ENCODE data around the gene UBL4A. TPM values are rescaled to one million over a fixed set of nuclear protein-coding genes. Genes with fewer than 3 reads are reported as not detected.
A peak's percentile ranks its signal among the peaks of the same experiment; 100 is the strongest.

Gene UBL4A
- total RNA-seq, 1 donor from 2014 or later: 18.3 TPM

GRCh38 chrX:154484255-154485149 lies 1.9 kb downstream of the UBL4A start:
- DNase-seq (ENCODE audit: low spot score) (no peak), ATAC-seq (no peak)

GRCh38 chrX:154483325-154483724 lies 3.1 kb downstream of the UBL4A start:
- ATAC-seq (no peak), DNase-seq (ENCODE audit: low spot score) (no peak)

GRCh38 chrX:154482786-154483185 lies 3.6 kb downstream of the UBL4A start:
- no peak for ATAC-seq
- DNase-seq (ENCODE audit: low spot score): no peak

GRCh38 chrX:154481911-154482601 lies 4.4 kb downstream of the UBL4A start:
- DNase-seq (ENCODE audit: low spot score) (no peak), ATAC-seq (no peak)

DNA sequence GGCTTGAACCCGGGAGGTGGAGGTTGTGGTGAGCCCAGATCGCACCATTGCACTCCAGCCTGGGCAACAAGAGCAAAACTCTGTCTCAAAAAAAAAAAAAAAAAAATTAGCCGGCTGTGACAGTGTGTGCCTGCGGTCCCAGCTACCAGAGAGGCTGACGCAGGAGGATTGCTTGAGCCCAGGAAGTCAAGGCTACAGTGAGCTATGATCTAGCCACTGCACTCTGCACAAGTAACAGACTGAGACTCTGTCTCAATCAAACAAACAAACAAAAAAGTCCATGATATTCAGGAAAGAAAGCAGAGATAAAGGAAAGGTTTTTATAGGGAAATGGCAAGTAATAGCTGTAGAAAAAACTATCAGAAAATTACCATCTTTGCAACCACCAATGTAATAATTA lies 5.2 kb downstream of the UBL4A start:
- no peak for ATAC-seq
- DNase-seq (ENCODE audit: low spot score): no peak

- ATAC-seq (peak; percentile 97), DNase-seq (ENCODE audit: low spot score) (peak; percentile 94)
These were observed 7.4 kb downstream of the UBL4A start, which contains the start of gene LAGE3 for GRCh38 chrX:154478728-154479622. LAGE3 (minus strand) TSS chrX:154479281; CDS start chrX:154478915, 366 bp downstream.

DNA sequence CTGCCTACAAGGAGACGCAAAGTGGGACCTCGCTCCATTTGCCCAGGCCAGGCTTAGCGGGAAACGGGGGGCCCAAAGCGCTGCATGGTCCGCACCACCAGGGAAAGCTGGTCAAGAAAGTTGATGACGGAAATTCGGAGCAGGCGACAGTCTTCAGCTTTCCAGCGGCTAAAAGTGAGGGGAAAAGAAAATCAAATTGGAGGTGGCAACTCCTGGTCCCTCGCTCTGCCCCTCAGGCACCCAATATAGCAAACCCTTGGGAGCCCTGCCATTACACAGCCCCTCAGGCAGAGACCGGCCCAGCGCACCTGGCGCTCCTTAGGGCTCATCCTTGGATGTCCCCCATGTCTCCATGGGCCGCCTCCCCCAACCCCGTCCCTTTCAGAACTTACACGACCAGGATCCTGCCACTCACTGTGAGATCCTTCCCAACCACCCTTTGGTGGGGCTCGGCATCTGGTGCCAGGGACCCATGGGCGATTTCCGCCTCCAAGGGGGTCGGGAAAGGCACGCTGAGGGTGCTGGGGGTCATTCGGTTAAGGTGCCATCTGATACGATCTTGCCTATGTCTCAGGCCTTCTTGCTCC lies 8.4 kb downstream of the UBL4A start:
- DNase-seq (ENCODE audit: low spot score) (no peak), ATAC-seq (no peak)

GRCh38 chrX:154476821-154477220 lies 9.6 kb downstream of the UBL4A start:
- ATAC-seq: no peak

GRCh38 chrX:154473683-154474082 lies 12.7 kb downstream of the UBL4A start:
- no peak for DNase-seq (ENCODE audit: low spot score)
- ATAC-seq: no peak

More at GRCh38 chrX:154476821-154477220, 9.6 kb downstream of the UBL4A start:
- DNase-seq (ENCODE audit: low spot score): no peak

DNA sequence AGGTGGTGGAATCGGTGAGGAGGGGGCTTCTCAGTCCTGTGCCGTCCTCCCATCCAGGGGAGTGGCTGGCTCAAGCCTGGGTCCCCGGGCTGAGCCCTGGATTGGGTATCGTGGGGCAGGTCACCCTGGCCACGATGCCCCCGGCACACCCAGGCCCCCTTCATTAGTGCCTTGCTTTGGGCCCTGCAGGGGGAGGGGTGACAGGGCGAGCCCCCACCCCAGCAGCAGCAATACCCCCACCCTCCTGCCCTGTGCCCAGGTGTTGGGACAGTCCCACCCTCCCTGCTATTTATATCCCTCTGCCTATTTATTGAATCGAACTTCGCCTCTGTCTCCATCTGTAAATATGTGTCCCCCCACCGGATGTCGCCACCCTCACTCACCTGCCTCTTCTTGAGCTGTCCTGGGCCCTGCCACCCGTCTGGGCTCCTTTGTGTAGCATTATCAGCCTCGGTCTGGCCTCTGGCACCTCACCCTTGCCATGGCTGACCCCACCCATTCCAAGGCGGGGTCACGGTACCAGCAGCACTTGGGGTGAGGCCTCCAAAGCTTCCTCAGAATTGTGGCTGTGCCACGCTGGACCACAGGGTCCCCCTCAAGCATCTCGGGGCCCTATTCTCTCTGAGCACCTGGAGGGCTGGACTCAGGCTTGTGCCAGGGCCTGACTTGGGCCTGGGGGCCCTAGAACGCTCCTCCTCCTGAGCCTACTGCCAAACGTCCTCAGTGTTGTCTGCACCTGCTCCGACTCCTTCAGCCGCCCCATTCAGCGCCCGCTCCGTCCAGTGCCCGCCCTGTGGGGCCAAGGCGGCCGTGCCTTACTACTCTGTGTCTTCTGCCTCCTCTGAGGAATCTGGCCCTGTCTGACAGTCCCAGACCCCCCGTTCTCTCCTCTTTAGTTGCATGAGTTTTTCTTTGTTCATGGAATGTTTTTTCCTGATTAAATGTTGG lies 13.5 kb downstream of the UBL4A start:
- ATAC-seq (no peak), DNase-seq (ENCODE audit: low spot score) (no peak)

DNA sequence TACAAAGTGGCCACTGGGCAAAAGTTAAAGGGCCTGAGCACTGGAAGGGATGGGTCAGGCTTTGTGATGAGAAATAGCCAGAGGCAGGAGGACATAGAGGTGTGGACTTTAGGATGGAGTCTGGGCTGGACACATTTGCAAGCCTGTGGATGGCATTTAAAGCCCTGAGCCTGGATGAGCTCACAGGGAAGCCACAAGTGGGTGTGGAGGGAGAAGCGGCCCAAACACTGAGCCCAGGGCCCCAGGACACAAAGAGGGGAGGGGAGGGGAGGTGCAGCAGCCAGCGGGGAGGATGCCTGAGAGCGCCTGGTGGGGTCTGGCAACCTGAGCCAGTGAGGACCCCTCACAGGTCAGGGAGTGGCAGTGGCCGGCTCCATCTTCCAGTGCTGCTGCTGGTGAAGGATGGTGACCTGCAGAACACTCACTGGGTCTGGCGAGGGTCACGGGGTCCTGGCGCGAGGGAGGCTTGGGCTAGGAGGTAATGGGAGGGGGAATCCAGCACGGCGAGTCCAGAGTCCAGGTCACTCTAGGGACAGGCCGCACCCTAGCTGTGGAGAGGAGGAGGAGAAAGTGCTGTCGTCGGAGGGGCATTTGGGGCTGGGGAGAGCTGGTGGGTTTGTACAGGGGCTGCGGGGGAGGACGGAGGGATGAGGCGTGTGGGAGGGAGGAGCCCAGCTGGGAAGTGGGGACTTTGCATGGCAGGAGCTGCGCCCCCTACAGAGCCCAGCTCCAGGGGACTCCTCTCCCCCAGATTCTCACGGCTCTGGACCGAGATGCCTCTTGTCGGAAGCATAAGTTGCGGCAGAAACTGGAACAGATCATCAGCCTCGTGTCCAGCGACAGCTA lies 14.4 kb downstream of the UBL4A start:
- ATAC-seq: no peak
- no peak for DNase-seq (ENCODE audit: low spot score)

GRCh38 chrX:154470914-154471568 lies 15.4 kb downstream of the UBL4A start:
- DNase-seq (ENCODE audit: low spot score): no peak
- ATAC-seq: no peak

GRCh38 chrX:154470434-154470833 lies 16.0 kb downstream of the UBL4A start:
- DNase-seq (ENCODE audit: low spot score): no peak

GRCh38 chrX:154469880-154470279 lies 16.5 kb downstream of the UBL4A start:
- DNase-seq (ENCODE audit: low spot score) (no peak), ATAC-seq (no peak)

More at GRCh38 chrX:154470434-154470833, 16.0 kb downstream of the UBL4A start:
- ATAC-seq: no peak

GRCh38 chrX:154469114-154469513 lies 17.3 kb downstream of the UBL4A start:
- DNase-seq (ENCODE audit: low spot score): no peak
- no peak for ATAC-seq

- no peak for ATAC-seq
- no peak for DNase-seq (ENCODE audit: low spot score)
These were observed 18.2 kb downstream of the UBL4A start for GRCh38 chrX:154468217-154468616.

- ATAC-seq (no peak), DNase-seq (ENCODE audit: low spot score) (no peak)
These were observed 18.9 kb downstream of the UBL4A start for GRCh38 chrX:154467556-154467955.

- ATAC-seq (no peak), DNase-seq (ENCODE audit: low spot score) (no peak)
These were observed 19.5 kb downstream of the UBL4A start for GRCh38 chrX:154466907-154467306.
